ENCODE data around the gene RHCG. TPM values are rescaled to one million over a fixed set of nuclear protein-coding genes. Genes with fewer than 3 reads are reported as not detected.

Gene RHCG
- total RNA-seq, 4 donors from 2014 or later: not detected

DNA sequence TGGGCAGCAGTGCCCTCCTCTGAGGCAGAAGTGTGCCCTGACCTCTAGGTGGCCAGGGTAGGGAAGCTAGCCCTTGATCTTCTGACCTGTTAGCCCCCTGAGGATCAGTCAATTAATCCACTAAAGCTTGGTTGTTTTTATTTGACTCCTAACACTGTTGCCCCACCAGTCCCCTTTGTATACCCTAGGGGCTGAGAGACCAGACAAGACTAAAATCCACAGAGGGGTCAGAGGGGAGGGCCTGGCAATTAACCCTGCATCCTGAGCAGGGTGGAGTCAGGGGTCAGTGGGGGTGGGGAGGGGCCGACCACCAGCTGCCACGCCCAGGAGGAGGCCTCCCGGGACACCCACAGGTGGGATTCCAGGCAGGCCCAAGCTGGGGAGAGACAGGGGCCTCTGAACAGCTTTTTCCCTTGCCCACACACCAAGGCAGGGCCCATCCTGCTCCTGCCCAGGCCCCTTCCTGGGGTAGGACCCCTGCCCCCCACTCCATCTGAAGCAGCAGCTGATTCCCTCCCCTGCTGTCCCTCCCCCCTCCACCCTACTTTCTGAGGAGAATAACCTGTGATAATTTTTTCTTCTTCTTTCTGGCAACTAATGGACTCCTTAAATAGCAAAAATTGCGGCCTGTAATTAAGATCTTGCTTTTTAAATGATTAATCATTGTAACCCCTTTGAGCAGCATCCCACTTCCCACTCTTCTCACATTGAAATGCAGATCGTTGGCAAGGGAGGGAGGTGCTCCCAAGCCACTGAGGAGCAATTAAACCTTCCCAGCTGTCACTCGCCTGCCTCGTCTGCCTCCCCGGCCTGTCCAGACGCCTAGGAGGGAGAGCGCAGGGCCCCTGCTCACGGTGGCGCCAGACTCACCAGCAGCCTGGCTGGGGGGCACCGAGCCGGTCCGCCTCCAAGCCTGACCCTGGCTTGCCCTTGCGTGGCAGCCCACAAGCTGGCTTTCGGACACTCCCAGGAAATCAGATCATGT lies 51.9 kb downstream of the RHCG start:
- no peaks in the 10 kb centered on the region for H3K27me3 ChIP-seq
- no peak overlapping the region for H3K4me3 ChIP-seq
- DNase-seq: no peak
- TF ChIP-seq, protein P1, sequence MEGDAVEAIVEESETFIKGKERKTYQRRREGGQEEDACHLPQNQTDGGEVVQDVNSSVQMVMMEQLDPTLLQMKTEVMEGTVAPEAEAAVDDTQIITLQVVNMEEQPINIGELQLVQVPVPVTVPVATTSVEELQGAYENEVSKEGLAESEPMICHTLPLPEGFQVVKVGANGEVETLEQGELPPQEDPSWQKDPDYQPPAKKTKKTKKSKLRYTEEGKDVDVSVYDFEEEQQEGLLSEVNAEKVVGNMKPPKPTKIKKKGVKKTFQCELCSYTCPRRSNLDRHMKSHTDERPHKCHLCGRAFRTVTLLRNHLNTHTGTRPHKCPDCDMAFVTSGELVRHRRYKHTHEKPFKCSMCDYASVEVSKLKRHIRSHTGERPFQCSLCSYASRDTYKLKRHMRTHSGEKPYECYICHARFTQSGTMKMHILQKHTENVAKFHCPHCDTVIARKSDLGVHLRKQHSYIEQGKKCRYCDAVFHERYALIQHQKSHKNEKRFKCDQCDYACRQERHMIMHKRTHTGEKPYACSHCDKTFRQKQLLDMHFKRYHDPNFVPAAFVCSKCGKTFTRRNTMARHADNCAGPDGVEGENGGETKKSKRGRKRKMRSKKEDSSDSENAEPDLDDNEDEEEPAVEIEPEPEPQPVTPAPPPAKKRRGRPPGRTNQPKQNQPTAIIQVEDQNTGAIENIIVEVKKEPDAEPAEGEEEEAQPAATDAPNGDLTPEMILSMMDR (IDR thresholded peaks at IDR 0.05): no peak
- no peak for TF ChIP-seq POLR2A (IDR thresholded peaks at IDR 0.05)
- no peak overlapping the region for H3K27ac ChIP-seq
- H3K4me1 ChIP-seq: peaks cover 0 to 9% (median 4%) of the 10 kb centered on the region in 4 donors
- H3K36me3 ChIP-seq: no peaks in the 10 kb centered on the region
- no peaks in the 10 kb centered on the region for H3K9me3 ChIP-seq

GRCh38 chr15:89443581-89443980 lies 52.8 kb downstream of the RHCG start:
- DNase-seq: no peak
- H3K27ac ChIP-seq: no peak overlapping the region
- no peaks in the 10 kb centered on the region for H3K36me3 ChIP-seq
- H3K4me1 ChIP-seq: peaks cover 0 to 9% (median 4%) of the 10 kb centered on the region in 4 donors
- no peaks in the 10 kb centered on the region for H3K9me3 ChIP-seq
- no peak for TF ChIP-seq POLR2A (IDR thresholded peaks at IDR 0.05)
- TF ChIP-seq, protein P1 (IDR thresholded peaks at IDR 0.05): no peak
- no peaks in the 10 kb centered on the region for H3K27me3 ChIP-seq
- no peak overlapping the region for H3K4me3 ChIP-seq

DNA sequence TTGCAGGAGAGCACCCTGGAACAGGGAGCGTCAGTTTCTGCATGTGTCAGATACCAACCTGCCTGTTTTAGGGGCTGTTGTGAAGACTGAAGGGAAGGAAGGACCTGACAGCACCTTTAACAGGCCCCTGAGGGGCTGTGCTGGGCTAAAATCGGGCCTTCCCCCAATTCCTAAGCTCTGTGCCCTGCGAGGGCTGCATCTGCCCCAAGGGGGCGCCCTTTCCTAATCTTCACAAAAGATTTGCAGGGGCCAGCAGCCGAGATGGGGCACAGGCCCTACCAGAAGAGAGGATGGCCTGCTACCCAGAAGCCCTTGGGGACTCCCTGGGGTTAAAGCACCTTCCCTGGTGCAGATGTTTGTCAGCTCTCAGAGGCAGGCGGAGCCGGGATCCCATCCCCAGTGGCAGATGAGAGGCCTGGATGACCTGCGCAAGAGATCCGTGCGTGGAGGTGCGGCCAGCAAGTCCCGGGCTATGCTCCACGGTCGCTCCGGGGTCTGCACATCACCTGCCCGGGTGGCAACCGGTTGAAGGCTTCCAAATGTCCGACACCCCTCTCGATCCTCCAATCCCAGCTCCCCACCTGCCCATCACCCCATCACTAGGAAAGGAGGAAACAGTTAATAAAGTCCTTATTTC lies 53.6 kb downstream of the RHCG start:
- peak; percentile 25 to 70 (median 62) for DNase-seq
- H3K4me1 ChIP-seq: peaks cover 0 to 9% (median 4%) of the 10 kb centered on the region in 4 donors
- no peak overlapping the region for H3K27ac ChIP-seq
- H3K36me3 ChIP-seq: no peaks in the 10 kb centered on the region
- H3K4me3 ChIP-seq: no peak overlapping the region
- H3K9me3 ChIP-seq: no peaks in the 10 kb centered on the region
- no peaks in the 10 kb centered on the region for H3K27me3 ChIP-seq
- TF ChIP-seq, protein P1 (IDR thresholded peaks at IDR 0.05): peak in 5 of 6 experiments; percentile 13 to 67 (median 66)
- TF ChIP-seq POLR2A (IDR thresholded peaks at IDR 0.05): no peak

DNA sequence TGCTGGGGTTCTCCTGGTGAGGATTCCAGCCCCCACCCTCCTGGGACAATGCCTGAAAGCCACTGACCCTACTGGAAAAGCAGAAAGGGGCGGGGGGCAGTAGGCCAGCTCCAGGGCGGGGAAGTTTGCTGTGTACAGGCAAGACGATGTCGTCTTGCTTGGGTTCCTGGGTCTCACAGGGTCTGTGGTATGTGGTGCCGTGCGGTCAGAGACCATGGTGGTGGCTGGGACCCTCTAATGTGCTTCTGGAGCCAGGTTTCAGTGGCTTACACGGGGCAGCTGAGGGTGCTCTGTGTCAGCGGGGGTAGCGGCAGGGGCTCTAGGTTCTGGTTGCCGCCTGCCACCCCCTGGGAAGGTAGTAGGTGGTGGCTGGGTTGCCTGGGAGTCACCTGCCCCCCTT lies 54.2 kb downstream of the RHCG start:
- peaks cover 0 to 9% (median 4%) of the 10 kb centered on the region in 4 donors for H3K4me1 ChIP-seq
- no peak for TF ChIP-seq POLR2A (IDR thresholded peaks at IDR 0.05)
- TF ChIP-seq, protein P1 (IDR thresholded peaks at IDR 0.05): no peak
- H3K9me3 ChIP-seq: no peaks in the 10 kb centered on the region
- no peak overlapping the region for H3K27ac ChIP-seq
- no peaks in the 10 kb centered on the region for H3K36me3 ChIP-seq
- no peak overlapping the region for H3K4me3 ChIP-seq
- no peak for DNase-seq
- no peaks in the 10 kb centered on the region for H3K27me3 ChIP-seq

DNA sequence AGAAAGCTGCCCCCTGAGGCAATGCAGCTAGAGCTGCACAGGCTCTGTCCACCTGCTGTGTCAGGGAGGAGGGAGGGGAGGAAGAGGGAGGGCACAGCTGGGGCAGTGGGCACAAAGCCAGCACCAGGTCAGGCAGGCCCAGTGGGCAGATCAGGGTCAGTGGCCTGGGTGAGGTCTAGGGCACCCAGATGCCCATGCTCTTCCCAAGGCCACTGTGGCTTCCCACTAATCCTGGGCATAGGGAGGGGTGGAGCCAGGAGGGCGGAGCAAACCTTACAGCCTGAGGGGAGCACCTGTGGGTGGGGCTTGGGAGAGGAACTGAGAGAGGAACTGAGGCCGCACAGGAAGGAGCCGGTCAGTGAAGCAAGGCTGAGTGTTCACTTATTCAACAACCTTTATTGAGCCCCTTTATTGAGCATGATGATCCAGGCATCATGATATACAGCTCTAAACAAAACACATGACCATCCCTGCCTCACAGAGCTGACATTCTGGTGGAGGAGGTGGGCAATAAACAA lies 55.0 kb downstream of the RHCG start:
- Histone ChIP-seq H3K27ac (no peak overlapping the region), H3K4me3 (no peak overlapping the region), H3K9me3 (no peaks in the 10 kb centered on the region), H3K36me3 (no peaks in the 10 kb centered on the region), H3K27me3 (no peaks in the 10 kb centered on the region), H3K4me1 (peaks cover 0 to 9% (median 4%) of the 10 kb centered on the region in 4 donors)
- DNase-seq: peak in 2 of 3 donors; percentile 82 to 85
- TF ChIP-seq, protein P1 (IDR thresholded peaks at IDR 0.05): no peak
- TF ChIP-seq POLR2A (IDR thresholded peaks at IDR 0.05): no peak

Data from Peyer's patch (tissue), 4 donors.